A673 (cell line): ENCODE measurements around the gene ITM2C. TPM values are rescaled to one million over a fixed set of nuclear protein-coding genes. Genes with fewer than 3 reads are reported as not detected.

Experiments
- BruUV-seq: library from RNA; stranded (reverse); fragments of 400-500 nt; replicated peaks from 2 replicates; lab custom pipeline; 2021; lab: Mats Ljungman, UMichigan
- CTCF ChIA-PET: fragments of 300-600 bp; sonication (Branson Sonifier 250); formaldehyde crosslinking; loops from one replicate; lab custom pipeline; 2022; ENCODE audit warnings: antibody characterized with exemption; lab: Charles Lee
- POLR2A ChIA-PET: fragments of 300-600 bp; sonication (Branson Sonifier 250); formaldehyde crosslinking; loops from one replicate; lab custom pipeline; 2022; ENCODE audit warnings: antibody characterized with exemption; ENCODE audit not compliant: low non-redundant PET; lab: Charles Lee
- DNase-seq: peaks from one replicate; pipeline ENCODE4 v3.0.0-alpha.2; 2015; ENCODE audit warnings: low spot score
- H3K27ac ChIP-seq: fragments of 200-600 bp; sonication (generic); 2 replicates; pipeline ENCODE4 v1.5.1; 2016; ENCODE audit warnings: mixed run types, low read depth, mild to moderate bottlenecking, mixed read lengths, antibody characterized with exemption, low read length; ENCODE audit not compliant: poor library complexity, severe bottlenecking
- H3K27me3 ChIP-seq: fragments of 200-600 bp; sonication (generic); replicated peaks from 2 replicates; pipeline ENCODE4 v1.6.1; 2017; ENCODE audit warnings: mixed run types, low read depth, mild to moderate bottlenecking, mixed read lengths, antibody characterized with exemption, low read length; ENCODE audit not compliant: insufficient read depth, poor library complexity
- H3K36me3 ChIP-seq: fragments of 200-600 bp; sonication (generic); 2 replicates; pipeline ENCODE4 v1.6.1; 2016; ENCODE audit warnings: mixed run types, mild to moderate bottlenecking, mixed read lengths, antibody characterized with exemption, low read length; ENCODE audit not compliant: insufficient read depth, poor library complexity, severe bottlenecking
- H3K4me1 ChIP-seq: fragments of 200-600 bp; sonication (generic); 2 replicates; pipeline ENCODE4 v1.6.1; 2017; ENCODE audit warnings: mixed run types, mild to moderate bottlenecking, mixed read lengths, antibody characterized with exemption, low read length; ENCODE audit not compliant: insufficient read depth, poor library complexity, severe bottlenecking
- H3K4me3 ChIP-seq: fragments of 200-600 bp; sonication (generic); 2 replicates; pipeline ENCODE4 v1.5.1; 2016; ENCODE audit warnings: low read depth, mixed run types, mild to moderate bottlenecking, mixed read lengths, low read length; ENCODE audit not compliant: poor library complexity, severe bottlenecking
- H3K9me3 ChIP-seq: fragments of 200-600 bp; sonication (generic); 2 replicates; pipeline ENCODE4 v1.6.1; 2016; ENCODE audit warnings: mixed run types, low read depth, mild to moderate bottlenecking, mixed read lengths, antibody characterized with exemption, low read length; ENCODE audit not compliant: poor library complexity, severe bottlenecking
- CTCF ChIP-seq: fragments of 300-800, 200-600 bp; sonication (generic); conservative IDR thresholded peaks from 2 replicates; pipeline ENCODE4 v1.5.1; 2017; ENCODE audit warnings: low read depth, mild to moderate bottlenecking, antibody characterized with exemption, low read length, moderate library complexity, mixed read lengths
- EZH2 ChIP-seq: fragments of 200-600 bp; sonication (generic); IDR thresholded peaks from 2 replicates; pipeline ENCODE4 v1.6.1; 2017; ENCODE audit warnings: borderline replicate concordance, low read depth, mild to moderate bottlenecking, mixed read lengths, antibody characterized with exemption, low read length; ENCODE audit not compliant: poor library complexity, severe bottlenecking
- intact Hi-C: fragments of 100-400 bp; cut with micrococcal nuclease; formaldehyde crosslinking; loops from one replicate; pipeline ENCODE4 v1.10.0; 2022; ENCODE audit not compliant: unreplicated experiment
- total RNA-seq: library from RNA; stranded (reverse); gene quantifications from 2 replicates; pipeline ENCODE4 v1.2.3, GENCODE V29; 2021

ITM2C gene
- total RNA-seq, 1 experiment from 2014 or later = 283 TPM

GRCh38 chr2:230905448-230906421 is 41.0 kb downstream of the ITM2C start:
- H3K4me3 ChIP-seq = no peak overlapping the region
- H3K27me3 ChIP-seq = no peaks in the 10 kb centered on the region
- H3K36me3 ChIP-seq = no peaks in the 10 kb centered on the region
- peaks cover 14% of the 10 kb centered on the region for H3K4me1 ChIP-seq
- BruUV-seq = no TSS peak
- no peak overlapping the region for H3K27ac ChIP-seq
- no peaks in the 10 kb centered on the region for H3K9me3 ChIP-seq
- intact Hi-C loops = no loop called here
- ChIA-PET POLR2A (no interaction called here), CTCF (no interaction called here)
- TF ChIP-seq CTCF (no peak), EZH2 (no peak)
- DNase-seq = no peak

GRCh38 chr2:230906471-230907230 is 41.9 kb downstream of the ITM2C start:
- intact Hi-C loops = no loop called here
- Histone ChIP-seq H3K4me1 (peaks cover 14% of the 10 kb centered on the region), H3K27me3 (no peaks in the 10 kb centered on the region), H3K4me3 (no peak overlapping the region), H3K27ac (no peak overlapping the region), H3K36me3 (no peaks in the 10 kb centered on the region), H3K9me3 (no peaks in the 10 kb centered on the region)
- BruUV-seq = no TSS peak
- POLR2A ChIA-PET = no interaction called here
- TF ChIP-seq EZH2 = no peak
- TF ChIP-seq CTCF = no peak
- no peak for DNase-seq
- CTCF ChIA-PET = no interaction called here

- no peak for DNase-seq
- POLR2A ChIA-PET = no interaction called here
- H3K9me3 ChIP-seq = no peaks in the 10 kb centered on the region
- intact Hi-C loops = no loop called here
- no peak for TF ChIP-seq CTCF
- TF ChIP-seq EZH2 = no peak
- no peak overlapping the region for H3K4me3 ChIP-seq
- CTCF ChIA-PET = no interaction called here
- H3K27ac ChIP-seq = peak overlapping the region; percentile 31
- no peaks in the 10 kb centered on the region for H3K36me3 ChIP-seq
- no peaks in the 10 kb centered on the region for H3K27me3 ChIP-seq
- BruUV-seq = no TSS peak
- peaks cover 14% of the 10 kb centered on the region for H3K4me1 ChIP-seq
Observed at GRCh38 chr2:230907361-230908091, 42.8 kb downstream of the ITM2C start.
